Measurements from ENCODE around the gene AGPAT3. TPM values are rescaled to one million over a fixed set of nuclear protein-coding genes. Genes with fewer than 3 reads are reported as not detected.

AGPAT3 gene
- total and polyA plus RNA-seq, 10 of the 15 experiments (the other 5 are each of a cell fraction or from before 2014, with no cell fraction given): 1.2 to 110 (median 30.8) TPM

- Histone ChIP-seq H3K9ac (ENCODE audit: control insufficient read depth, insufficient read depth, low read length) (no peak overlapping the region), H2AFZ (ENCODE audit: control insufficient read depth, low read depth, low read length) (no peak overlapping the region), H3K4me2 (ENCODE audit: control insufficient read depth, insufficient read depth) (peak overlapping the region; percentile 15; the same call in 1 of the 2 replicates), H3K4me1 (ENCODE audit: control insufficient read depth, insufficient read depth, low read length) (peaks cover 14% of the 10 kb centered on the region), H3K27me3 (replicated peaks in 1 of 2; ENCODE audit: control insufficient read depth in 2 of 2, insufficient read depth in 2 of 2, low read length in 1 of 2) (no peaks in the 10 kb centered on the region), H3K9me3 (replicated peaks; ENCODE audit: control insufficient read depth, insufficient read depth, low read length) (no peaks in the 10 kb centered on the region), H3K4me3 (peak overlapping the region; percentile 15; the same call in 1 of the 2 replicates), H3K79me2 (ENCODE audit: control insufficient read depth, insufficient read depth, low read length) (peaks cover 93% of the 10 kb centered on the region), H4K20me1 (ENCODE audit: control insufficient read depth, insufficient read depth) (no peaks in the 10 kb centered on the region; the same call in 1 of the 2 replicates), H3K27ac (ENCODE audit: control insufficient read depth, insufficient read depth) (peak overlapping the region; percentile 15; the same call in 1 of the 2 replicates), H3K36me3 (ENCODE audit: control insufficient read depth in 2 of 2, insufficient read depth in 2 of 2, low read length in 1 of 2) (no peaks in the 10 kb centered on the region; a peak in 1 of 4 replicates)
- ATAC-seq (no peak), DNase-seq (ENCODE audit: low read depth, low spot score) (no peak), FAIRE-seq (no peak)
- ChIA-PET CTCF (interaction anchor here (0.7 kb wide), 1 partner anchor 843 kb away, joined by 4 read pairs; no protein-coding TSS in a partner anchor), SMC1A (ENCODE audit: uncharacterized antibody, unreplicated experiment) (interaction anchor here (0.6 to 1.4 kb wide), 3 partner anchors 18 to 896 kb away, joined by 3 to 6 read pairs (median 3); no protein-coding TSS in a partner anchor), RAD21 (ENCODE audit: unreplicated experiment) (no interaction called here), POLR2A (interaction anchor here (0.7 kb wide), 1 partner anchor 55 kb away, joined by 3 read pairs; no protein-coding TSS in a partner anchor)
- TF ChIP-seq IKZF1 (conservative IDR thresholded peaks at IDR 0.05) (no peak), HSF1 (IDR thresholded peaks at IDR 0.05; ENCODE audit: low read depth, low read length) (no peak), ZNF384 (IDR thresholded peaks at IDR 0.05; ENCODE audit: borderline replicate concordance, low read depth, low read length) (no peak), EGR1 (IDR thresholded peaks at IDR 0.05; ENCODE audit: borderline replicate concordance in 1 of 2, low read depth in 2 of 2, low read length in 2 of 2) (no peak), ATF7 (IDR thresholded peaks at IDR 0.05; ENCODE audit: low read depth) (peak; percentile 74), ZNF217 (IDR thresholded peaks at IDR 0.05) (no peak), ATF2 (IDR thresholded peaks at IDR 0.05; ENCODE audit: low read length) (no peak)
- in situ Hi-C loops (cut with MboI): loop anchor here (5.0 kb wide), 1 partner anchor 35 kb away; no protein-coding TSS in a partner anchor
- WGBS (ENCODE audit: insufficient coverage, insufficient replicate concordance, low lambda C conversion rate, missing lambda C conversion rate): 92% methylated on average over 7 of the region's 9 CpGs
- BruUV-seq (replicated peaks): no TSS peak
- intact Hi-C loops (cut with micrococcal nuclease; ENCODE audit: unreplicated experiment): no loop called here
Observed at GRCh38 chr21:44017601-44018000, 152.6 kb downstream of the AGPAT3 start.
